Neural cell (in vitro differentiated cells): ENCODE measurements around the gene NOP16.

Experiments
- EZH2 ChIP-seq: fragments of 200-600, 300-800 bp; shearing (Covaris generic), sonication (generic); IDR thresholded peaks from 2 replicates; pipeline ENCODE4 v1.6.1; 2014; ENCODE audit warnings: antibody characterized with exemption, low read length, borderline replicate concordance, mild to moderate bottlenecking; ENCODE audit not compliant: insufficient read depth, poor library complexity, severe bottlenecking
- MXI1 ChIP-seq: fragments of 450-650 bp; conservative IDR thresholded peaks from 2 replicates; pipeline ENCODE4 v1.6.1; 2014; ENCODE audit warnings: antibody characterized with exemption, mild to moderate bottlenecking; ENCODE audit not compliant: poor library complexity, severe bottlenecking
- POLR2AphosphoS5 ChIP-seq: IDR thresholded peaks from 2 replicates; pipeline ENCODE4 v1.6.1; 2012
- TAF1 ChIP-seq: IDR thresholded peaks from 2 replicates; pipeline ENCODE4 v1.6.1; 2012; ENCODE audit warnings: low read depth
- TF ChIP-seq, protein P1 (sequence below): fragments of 450-650 bp; IDR thresholded peaks from 2 replicates; pipeline ENCODE4 v1.5.1; 2014; ENCODE audit warnings: antibody characterized with exemption, mild to moderate bottlenecking, moderate library complexity; ENCODE audit not compliant: poor library complexity, severe bottlenecking
- TF ChIP-seq, protein P2 (sequence below): IDR thresholded peaks from 2 replicates; pipeline ENCODE4 v1.6.1; 2012; ENCODE audit warnings: borderline replicate concordance

DNA sequence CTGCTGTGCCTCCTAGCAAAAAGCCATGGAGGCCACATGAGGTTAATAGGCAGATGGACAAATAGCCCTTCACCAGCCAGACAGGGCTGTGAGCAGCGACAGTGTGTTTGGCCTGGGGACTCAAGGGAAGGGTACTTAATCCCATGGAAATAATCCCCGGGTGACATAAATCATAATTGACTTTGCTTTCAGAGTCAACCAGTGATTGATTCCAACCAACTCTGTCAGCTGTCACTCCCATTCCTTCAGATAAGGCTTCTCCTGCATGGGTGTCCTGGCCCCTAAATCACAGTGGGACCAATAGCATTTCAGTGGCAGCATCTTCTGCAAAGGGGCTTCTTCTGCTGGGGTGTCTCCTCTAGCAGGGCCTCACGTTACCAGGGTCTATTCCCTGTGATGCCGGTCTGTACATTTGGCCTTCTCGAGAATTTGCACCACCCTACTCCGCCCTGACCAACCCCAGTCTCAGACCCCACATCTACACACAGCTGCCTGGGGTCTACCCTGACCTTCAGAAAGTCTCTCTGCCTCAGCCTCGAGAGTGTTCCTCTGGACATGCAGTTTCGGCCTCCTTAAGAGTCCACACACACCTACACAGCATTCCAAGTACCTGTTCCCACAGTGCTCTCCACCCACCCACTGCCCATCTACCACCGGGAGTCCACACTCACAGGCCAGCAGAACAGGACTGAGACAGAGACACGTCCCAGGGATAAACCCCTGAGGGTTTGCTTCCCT is 24.3 kb upstream of the NOP16 start:
- no peak for TF ChIP-seq POLR2AphosphoS5
- TF ChIP-seq, protein P1, sequence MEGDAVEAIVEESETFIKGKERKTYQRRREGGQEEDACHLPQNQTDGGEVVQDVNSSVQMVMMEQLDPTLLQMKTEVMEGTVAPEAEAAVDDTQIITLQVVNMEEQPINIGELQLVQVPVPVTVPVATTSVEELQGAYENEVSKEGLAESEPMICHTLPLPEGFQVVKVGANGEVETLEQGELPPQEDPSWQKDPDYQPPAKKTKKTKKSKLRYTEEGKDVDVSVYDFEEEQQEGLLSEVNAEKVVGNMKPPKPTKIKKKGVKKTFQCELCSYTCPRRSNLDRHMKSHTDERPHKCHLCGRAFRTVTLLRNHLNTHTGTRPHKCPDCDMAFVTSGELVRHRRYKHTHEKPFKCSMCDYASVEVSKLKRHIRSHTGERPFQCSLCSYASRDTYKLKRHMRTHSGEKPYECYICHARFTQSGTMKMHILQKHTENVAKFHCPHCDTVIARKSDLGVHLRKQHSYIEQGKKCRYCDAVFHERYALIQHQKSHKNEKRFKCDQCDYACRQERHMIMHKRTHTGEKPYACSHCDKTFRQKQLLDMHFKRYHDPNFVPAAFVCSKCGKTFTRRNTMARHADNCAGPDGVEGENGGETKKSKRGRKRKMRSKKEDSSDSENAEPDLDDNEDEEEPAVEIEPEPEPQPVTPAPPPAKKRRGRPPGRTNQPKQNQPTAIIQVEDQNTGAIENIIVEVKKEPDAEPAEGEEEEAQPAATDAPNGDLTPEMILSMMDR: no peak
- TF ChIP-seq, protein P2, sequence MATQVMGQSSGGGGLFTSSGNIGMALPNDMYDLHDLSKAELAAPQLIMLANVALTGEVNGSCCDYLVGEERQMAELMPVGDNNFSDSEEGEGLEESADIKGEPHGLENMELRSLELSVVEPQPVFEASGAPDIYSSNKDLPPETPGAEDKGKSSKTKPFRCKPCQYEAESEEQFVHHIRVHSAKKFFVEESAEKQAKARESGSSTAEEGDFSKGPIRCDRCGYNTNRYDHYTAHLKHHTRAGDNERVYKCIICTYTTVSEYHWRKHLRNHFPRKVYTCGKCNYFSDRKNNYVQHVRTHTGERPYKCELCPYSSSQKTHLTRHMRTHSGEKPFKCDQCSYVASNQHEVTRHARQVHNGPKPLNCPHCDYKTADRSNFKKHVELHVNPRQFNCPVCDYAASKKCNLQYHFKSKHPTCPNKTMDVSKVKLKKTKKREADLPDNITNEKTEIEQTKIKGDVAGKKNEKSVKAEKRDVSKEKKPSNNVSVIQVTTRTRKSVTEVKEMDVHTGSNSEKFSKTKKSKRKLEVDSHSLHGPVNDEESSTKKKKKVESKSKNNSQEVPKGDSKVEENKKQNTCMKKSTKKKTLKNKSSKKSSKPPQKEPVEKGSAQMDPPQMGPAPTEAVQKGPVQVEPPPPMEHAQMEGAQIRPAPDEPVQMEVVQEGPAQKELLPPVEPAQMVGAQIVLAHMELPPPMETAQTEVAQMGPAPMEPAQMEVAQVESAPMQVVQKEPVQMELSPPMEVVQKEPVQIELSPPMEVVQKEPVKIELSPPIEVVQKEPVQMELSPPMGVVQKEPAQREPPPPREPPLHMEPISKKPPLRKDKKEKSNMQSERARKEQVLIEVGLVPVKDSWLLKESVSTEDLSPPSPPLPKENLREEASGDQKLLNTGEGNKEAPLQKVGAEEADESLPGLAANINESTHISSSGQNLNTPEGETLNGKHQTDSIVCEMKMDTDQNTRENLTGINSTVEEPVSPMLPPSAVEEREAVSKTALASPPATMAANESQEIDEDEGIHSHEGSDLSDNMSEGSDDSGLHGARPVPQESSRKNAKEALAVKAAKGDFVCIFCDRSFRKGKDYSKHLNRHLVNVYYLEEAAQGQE: no peak
- TF ChIP-seq TAF1: no peak
- TF ChIP-seq MXI1: no peak
- no peak for TF ChIP-seq EZH2
